Measurements from ENCODE around the gene RBM26. TPM values are rescaled to one million over a fixed set of nuclear protein-coding genes. Genes with fewer than 3 reads are reported as not detected.

RBM26 gene
- total and polyA plus RNA-seq, 2 of the 4 experiments (the other 2 are of a cell fraction) = 17.6 to 18.1 TPM

DNA sequence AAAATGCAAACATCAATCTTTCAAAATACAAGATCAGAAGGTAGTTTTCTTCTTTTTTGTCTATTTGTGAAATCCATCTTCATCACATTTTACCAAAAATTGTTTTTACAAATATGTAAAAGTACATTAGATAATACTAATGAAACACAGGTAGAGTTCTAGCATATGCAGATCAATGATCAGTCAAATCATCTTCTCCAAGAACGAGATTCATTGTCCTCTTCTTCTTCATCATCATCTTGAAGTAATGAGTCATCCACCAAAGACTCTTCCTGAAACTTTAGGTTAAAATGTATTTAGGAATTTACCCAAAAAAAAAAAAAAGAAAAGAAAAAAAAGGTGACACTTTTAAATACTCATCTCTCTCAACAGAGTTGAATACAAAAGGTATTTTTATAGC, 85.6 kb downstream of the RBM26 start:
- POLR2A ChIA-PET (ENCODE audit: unreplicated experiment) = no interaction called here
- no CpG with 5 or more reads among the region's 1 CpG for whole genome bisulfite sequencing, 2 experiments (ENCODE audit: extremely low coverage in 2 of 2, insufficient read length in 1 of 2)
- no peak overlapping the region for H2BK120ac ChIP-seq (ENCODE audit: low read depth, low read length)
- no peaks in the 10 kb centered on the region for H3K36me3 ChIP-seq (ENCODE audit: control insufficient read depth, insufficient read depth, low read length)
- no peaks in the 10 kb centered on the region for H3K9me1 ChIP-seq (ENCODE audit: insufficient read depth, low read length)
- H3K56ac ChIP-seq (ENCODE audit: extremely low read depth, insufficient read depth, low read length) = no peak overlapping the region
- no TSS peak for BruUV-seq (replicated peaks)
- intact Hi-C loops (cut with micrococcal nuclease) = loop anchor here (5.0 kb wide), 1 partner anchor 42 kb away; no protein-coding TSS in a partner anchor
- TF ChIP-seq RAD21 (IDR thresholded peaks at IDR 0.05; ENCODE audit: low read length) (no peak), CEBPB (IDR thresholded peaks at IDR 0.05; ENCODE audit: low read depth, low read length) (no peak), CHD1 (IDR thresholded peaks at IDR 0.05; ENCODE audit: low read depth, low read length) (no peak), CTCF (conservative IDR thresholded peaks at IDR 0.05; ENCODE audit: low read depth, low read length) (no peak), BHLHE40 (IDR thresholded peaks at IDR 0.05; ENCODE audit: low read depth, low read length) (no peak)
- H3K9ac ChIP-seq (ENCODE audit: low read depth, low read length) = no peak overlapping the region
- CTCF ChIA-PET = no interaction called here
- H2BK20ac ChIP-seq (ENCODE audit: low read depth, low read length) = no peak overlapping the region
- H3K4ac ChIP-seq (ENCODE audit: low read depth, low read length) = no peak overlapping the region
- no peak overlapping the region for H2AFZ ChIP-seq (replicated peaks; ENCODE audit: low read length, poor library complexity)
- H3K4me1 ChIP-seq (ENCODE audit: control insufficient read depth, insufficient read depth, low read length) = no peaks in the 10 kb centered on the region
- DNase-seq (no peak), ATAC-seq (ENCODE audit: low read depth) (no peak)
- H3K14ac ChIP-seq (replicated peaks; ENCODE audit: low read depth, low read length) = no peak overlapping the region
- no peak overlapping the region for H2BK5ac ChIP-seq (ENCODE audit: low read depth, low read length, poor library complexity, severe bottlenecking)
- H2AK9ac ChIP-seq (replicated peaks; ENCODE audit: low read depth, low read length, poor library complexity) = no peak overlapping the region
- dilution Hi-C loops (cut with HindIII; ENCODE audit: low sequenced_read_pairs, unreplicated experiment) = no loop called here
- no peak overlapping the region for H3K27ac ChIP-seq (ENCODE audit: insufficient read depth, low read length)
- H3K9me3 ChIP-seq (ENCODE audit: control insufficient read depth, insufficient read depth, low read length) = no peaks in the 10 kb centered on the region
- H3K27me3 ChIP-seq (ENCODE audit: control insufficient read depth, insufficient read depth, low read length) = no peaks in the 10 kb centered on the region
- H4K8ac ChIP-seq (ENCODE audit: low read depth in 2 of 2, low read length in 2 of 2) = no peak overlapping the region
- no peak overlapping the region for H2AK5ac ChIP-seq (ENCODE audit: low read depth, low read length)
- H3K79me1 ChIP-seq (ENCODE audit: low read depth in 1 of 2, low read length in 2 of 2) = no peaks in the 10 kb centered on the region; a peak in 1 of 4 replicates
- H2BK15ac ChIP-seq (ENCODE audit: low read depth, low read length) = no peak overlapping the region
- H3K18ac ChIP-seq (ENCODE audit: low read depth, low read length) = no peak overlapping the region
- no peaks in the 10 kb centered on the region for H4K20me1 ChIP-seq (ENCODE audit: insufficient read depth, low read length)
- no peak overlapping the region for H4K5ac ChIP-seq (ENCODE audit: low read depth, low read length)
- H3K23ac ChIP-seq (ENCODE audit: low read depth, low read length) = no peak overlapping the region
- no peak overlapping the region for H4K91ac ChIP-seq (ENCODE audit: insufficient read depth, low read depth, low read length)
- H3K4me3 ChIP-seq (ENCODE audit: insufficient read depth, low read depth, low read length) = no peak overlapping the region
- in situ Hi-C loops (cut with MboI; ENCODE audit: low sequenced_read_pairs) = no loop called here
- H3K4me2 ChIP-seq (ENCODE audit: low read depth, low read length) = no peak overlapping the region

Data from IMR-90 (cell line).